Neural progenitor cell (in vitro differentiated cells): ENCODE measurements around the gene PPP4C.

Source experiments
- EZH2 ChIP-seq: fragments of 200-600 bp; sonication (generic); IDR thresholded peaks from 2 replicates; pipeline ENCODE4 v1.6.1; 2017; ENCODE audit warnings: antibody characterized with exemption, mild to moderate bottlenecking, moderate library complexity
- EZH2phosphoT487 ChIP-seq: fragments of 200-600 bp; sonication (generic); IDR thresholded peaks from 2 replicates; pipeline ENCODE4 v1.6.1; 2017; ENCODE audit warnings: antibody characterized with exemption
- TF ChIP-seq, protein P1 (sequence below): fragments of 200-600 bp; sonication (generic); IDR thresholded peaks from 2 replicates; pipeline ENCODE4 v1.5.1; 2017; ENCODE audit warnings: antibody characterized with exemption, mild to moderate bottlenecking

DNA sequence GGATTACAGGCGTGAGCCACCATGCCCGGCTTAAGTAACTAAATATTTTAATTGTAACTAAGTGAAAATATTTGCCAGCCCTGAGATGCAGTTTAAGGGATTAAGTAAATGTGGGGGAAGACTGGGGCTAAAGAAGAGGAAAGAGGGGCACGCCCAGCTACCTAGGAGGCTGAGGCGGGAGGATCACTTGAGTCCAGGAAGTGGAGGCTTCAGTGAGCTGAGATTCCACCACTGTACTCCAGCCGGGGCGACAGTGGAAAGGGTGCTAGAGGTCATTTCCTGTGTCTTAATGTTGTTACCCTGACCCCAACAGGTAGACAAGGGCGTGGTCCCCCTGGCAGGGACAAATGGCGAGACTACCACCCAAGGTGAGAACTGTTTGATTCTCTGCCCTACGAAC, 7.5 kb upstream of the PPP4C start:
- TF ChIP-seq, protein P1, sequence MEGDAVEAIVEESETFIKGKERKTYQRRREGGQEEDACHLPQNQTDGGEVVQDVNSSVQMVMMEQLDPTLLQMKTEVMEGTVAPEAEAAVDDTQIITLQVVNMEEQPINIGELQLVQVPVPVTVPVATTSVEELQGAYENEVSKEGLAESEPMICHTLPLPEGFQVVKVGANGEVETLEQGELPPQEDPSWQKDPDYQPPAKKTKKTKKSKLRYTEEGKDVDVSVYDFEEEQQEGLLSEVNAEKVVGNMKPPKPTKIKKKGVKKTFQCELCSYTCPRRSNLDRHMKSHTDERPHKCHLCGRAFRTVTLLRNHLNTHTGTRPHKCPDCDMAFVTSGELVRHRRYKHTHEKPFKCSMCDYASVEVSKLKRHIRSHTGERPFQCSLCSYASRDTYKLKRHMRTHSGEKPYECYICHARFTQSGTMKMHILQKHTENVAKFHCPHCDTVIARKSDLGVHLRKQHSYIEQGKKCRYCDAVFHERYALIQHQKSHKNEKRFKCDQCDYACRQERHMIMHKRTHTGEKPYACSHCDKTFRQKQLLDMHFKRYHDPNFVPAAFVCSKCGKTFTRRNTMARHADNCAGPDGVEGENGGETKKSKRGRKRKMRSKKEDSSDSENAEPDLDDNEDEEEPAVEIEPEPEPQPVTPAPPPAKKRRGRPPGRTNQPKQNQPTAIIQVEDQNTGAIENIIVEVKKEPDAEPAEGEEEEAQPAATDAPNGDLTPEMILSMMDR = no peak
- no peak for TF ChIP-seq EZH2
- no peak for TF ChIP-seq EZH2phosphoT487
